BJ (cell line): ENCODE measurements around the gene GSG1. TPM values are rescaled to one million over a fixed set of nuclear protein-coding genes. Genes with fewer than 3 reads are reported as not detected.

Source experiments
- CTCF ChIA-PET: fragments of 350-600 bp; formaldehyde crosslinking; extraction: SDS; loops from one replicate; lab custom pipeline; 2021; ENCODE audit warnings: antibody characterized with exemption, inconsistent platforms; lab: Yijun Ruan, JAX
- POLR2A ChIA-PET: fragments of 300-600 bp; sonication (Branson Sonifier 250); formaldehyde crosslinking; extraction: SDS; loops from one replicate; lab custom pipeline; 2021; ENCODE audit warnings: antibody characterized with exemption; lab: Charles Lee
- DNase-seq: peaks from one replicate; pipeline ENCODE4 v3.0.0-alpha.2; 2011; ENCODE audit warnings: low read depth
- H3K27me3 ChIP-seq: 2 replicates; pipeline ENCODE4 v1.6.0; 2011; ENCODE audit warnings: low read length; ENCODE audit not compliant: control insufficient read depth, insufficient read depth
- H3K36me3 ChIP-seq: 2 replicates; pipeline ENCODE4 v1.5.1; 2011; ENCODE audit warnings: low read length; ENCODE audit not compliant: control insufficient read depth, insufficient read depth
- H3K4me3 ChIP-seq: 2 replicates; pipeline ENCODE4 v1.5.1; 2011; ENCODE audit warnings: low read depth, mild to moderate bottlenecking, control low read depth, low read length
- CTCF ChIP-seq: IDR thresholded peaks from 2 replicates; pipeline ENCODE4 v1.5.1; 2011; ENCODE audit warnings: low read depth, mild to moderate bottlenecking, control low read depth, inconsistent platforms, low read length, moderate library complexity; ENCODE audit not compliant: insufficient read depth
- polyA plus RNA-seq: library from polyadenylated mRNA; depleted of rRNA; stranded (reverse); fragments of >200 nt; gene quantifications from 2 replicates; pipeline ENCODE4 v1.2.3, GENCODE V29; 2011

The GSG1 gene
- polyA plus RNA-seq, 1 experiment: 0.26 TPM

- no peak overlapping the region for H3K4me3 ChIP-seq
- ChIA-PET POLR2A (no interaction called here), CTCF (no interaction called here)
- H3K36me3 ChIP-seq: no peaks in the 10 kb centered on the region; the same call in none of the 2 replicates
- no peak for DNase-seq
- TF ChIP-seq CTCF: no peak
- no peaks in the 10 kb centered on the region for H3K27me3 ChIP-seq
Observed at GRCh38 chr12:13071305-13072280, 31.9 kb downstream of the GSG1 start.

GRCh38 chr12:13069380-13069779, 34.1 kb downstream of the GSG1 start:
- POLR2A ChIA-PET: no interaction called here
- Histone ChIP-seq H3K4me3 (no peak overlapping the region), H3K36me3 (no peaks in the 10 kb centered on the region; the same call in 1 of the 2 replicates), H3K27me3 (no peaks in the 10 kb centered on the region)
- DNase-seq: no peak
- no peak for TF ChIP-seq CTCF
- CTCF ChIA-PET: no interaction called here

- no peak overlapping the region for H3K4me3 ChIP-seq
- no peak for TF ChIP-seq CTCF
- ChIA-PET CTCF (interaction anchor here (1.5 kb wide), 1 partner anchor 230 kb away, joined by 3 read pairs; no protein-coding TSS in a partner anchor), POLR2A (no interaction called here)
- DNase-seq: no peak
- no peaks in the 10 kb centered on the region; the same call in 1 of the 2 replicates for H3K36me3 ChIP-seq
- no peaks in the 10 kb centered on the region for H3K27me3 ChIP-seq
Observed at GRCh38 chr12:13067322-13067721, 36.1 kb downstream of the GSG1 start.

- POLR2A ChIA-PET: no interaction called here
- no peak for TF ChIP-seq CTCF
- CTCF ChIA-PET: interaction anchor here (0.5 to 1.6 kb wide), 4 partner anchors 15 to 229 kb away, joined by 3 read pairs; no protein-coding TSS in a partner anchor
Observed at GRCh38 chr12:13066459-13066858, 37.0 kb downstream of the GSG1 start.

GRCh38 chr12:13066014-13066413, 37.5 kb downstream of the GSG1 start:
- no peaks in the 10 kb centered on the region for H3K36me3 ChIP-seq
- POLR2A ChIA-PET: no interaction called here
- TF ChIP-seq CTCF: no peak
- DNase-seq: no peak
- H3K4me3 ChIP-seq: no peak overlapping the region
- H3K27me3 ChIP-seq: no peaks in the 10 kb centered on the region
- CTCF ChIA-PET: interaction anchor here (0.5 to 1.6 kb wide), 4 partner anchors 14 to 228 kb away, joined by 3 read pairs; no protein-coding TSS in a partner anchor

More at GRCh38 chr12:13066459-13066858, 37.0 kb downstream of the GSG1 start:
- Histone ChIP-seq H3K36me3 (no peaks in the 10 kb centered on the region; the same call in 1 of the 2 replicates), H3K27me3 (no peaks in the 10 kb centered on the region), H3K4me3 (no peak overlapping the region)
- no peak for DNase-seq
